GM21367 (cell line): ENCODE results near the gene TMEM107.

Experiments
- ATAC-seq: cut with Tn5 transposase; IDR thresholded peaks from one replicate; pipeline ENCODE4 v1.9.1; 2021; ENCODE audit not compliant: unreplicated experiment

Gene TMEM107

GRCh38 chr17:8162997-8163977 is 12.9 kb downstream of the TMEM107 start:
- no peak for ATAC-seq

- ATAC-seq, result no peak
These were observed 13.8 kb downstream of the TMEM107 start, which contains the start of gene VAMP2 for GRCh38 chr17:8162233-8162996. Gene VAMP2 (minus strand): TSS chr17:8162948. CDS start chr17:8162879, 69 bp downstream.

GRCh38 chr17:8161289-8162232 is 14.6 kb downstream of the TMEM107 start:
- ATAC-seq, result no peak

GRCh38 chr17:8160741-8161221 is 15.4 kb downstream of the TMEM107 start:
- no peak for ATAC-seq

GRCh38 chr17:8160224-8160577 is 16.0 kb downstream of the TMEM107 start:
- no peak for ATAC-seq

- ATAC-seq, result no peak
These were observed 16.5 kb downstream of the TMEM107 start for GRCh38 chr17:8159459-8160223.

GRCh38 chr17:8159032-8159400 is 17.2 kb downstream of the TMEM107 start:
- ATAC-seq, result no peak

GRCh38 chr17:8158267-8159031 is 17.7 kb downstream of the TMEM107 start:
- no peak for ATAC-seq

GRCh38 chr17:8156246-8156992 is 19.8 kb downstream of the TMEM107 start:
- peak; percentile 62 for ATAC-seq

GRCh38 chr17:8155996-8156245 is 20.3 kb downstream of the TMEM107 start:
- ATAC-seq, result no peak

GRCh38 chr17:8155231-8155995 is 20.8 kb downstream of the TMEM107 start:
- no peak for ATAC-seq

- no peak for ATAC-seq
These were observed 21.5 kb downstream of the TMEM107 start for GRCh38 chr17:8154608-8155155.

- ATAC-seq, result no peak
These were observed 22.1 kb downstream of the TMEM107 start for GRCh38 chr17:8153957-8154607.

GRCh38 chr17:8153525-8153956 is 22.6 kb downstream of the TMEM107 start:
- ATAC-seq, result no peak

GRCh38 chr17:8153031-8153451 is 23.1 kb downstream of the TMEM107 start:
- no peak for ATAC-seq

- no peak for ATAC-seq
These were observed 23.9 kb downstream of the TMEM107 start, which contains the start of gene PER1 for GRCh38 chr17:8152112-8152775. Gene PER1 (minus strand): TSS chr17:8152404. CDS start chr17:8150706, 1,698 bp downstream.
